Dedifferentiated amniotic fluid mesenchymal stem cell (primary cell): ENCODE results near the gene ABCA1.
"Not testable (repeated sequence)": the region's sequence is repeated elsewhere in the genome, so short reads cannot be mapped to it uniquely, and the experiment has no call there.

Experiments used
- DNase-seq: peaks from one replicate; pipeline ENCODE4 v3.0.0-alpha.2; 2016; ENCODE audit errors: extremely low spot score

ABCA1 gene

DNA sequence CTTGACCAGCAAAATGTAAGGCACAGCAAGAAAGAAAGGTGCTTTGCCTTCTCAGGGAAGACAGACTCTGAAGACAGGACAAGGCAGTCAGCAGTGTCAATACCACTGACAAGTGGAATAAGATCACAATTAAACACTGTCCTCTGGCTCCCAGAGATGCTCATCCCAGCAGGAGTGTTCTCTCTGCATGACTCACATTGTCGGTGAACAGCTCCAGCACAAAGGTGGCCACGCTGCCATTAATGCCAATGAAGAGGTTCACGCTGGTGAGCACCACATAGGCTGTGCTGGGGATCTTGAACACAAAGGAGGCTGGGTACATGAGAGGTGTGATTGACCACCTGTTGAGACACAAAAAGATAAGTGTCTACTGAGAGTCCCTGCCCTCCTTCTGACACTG is 132.1 kb downstream of the ABCA1 start:
- no peak for DNase-seq

DNA sequence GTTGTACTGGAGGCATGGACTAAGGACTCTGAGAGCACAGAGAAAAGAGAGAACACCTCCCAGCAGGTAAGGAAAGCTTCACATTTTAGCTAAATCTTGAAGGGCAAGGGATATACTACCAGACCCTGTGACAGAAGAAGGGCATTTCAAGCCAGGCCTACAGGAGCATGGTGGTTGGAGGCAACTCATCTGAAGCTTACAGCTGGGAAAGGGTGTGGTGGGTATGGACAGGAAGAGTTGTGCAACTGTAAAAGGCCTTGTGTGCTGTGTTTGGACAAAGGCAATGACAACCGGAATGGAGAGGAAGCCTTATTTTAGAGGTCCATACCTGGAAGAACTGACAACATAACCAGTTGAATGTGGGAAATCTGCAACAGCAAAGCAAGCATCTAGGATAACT is 132.9 kb downstream of the ABCA1 start:
- no peak for DNase-seq

DNA sequence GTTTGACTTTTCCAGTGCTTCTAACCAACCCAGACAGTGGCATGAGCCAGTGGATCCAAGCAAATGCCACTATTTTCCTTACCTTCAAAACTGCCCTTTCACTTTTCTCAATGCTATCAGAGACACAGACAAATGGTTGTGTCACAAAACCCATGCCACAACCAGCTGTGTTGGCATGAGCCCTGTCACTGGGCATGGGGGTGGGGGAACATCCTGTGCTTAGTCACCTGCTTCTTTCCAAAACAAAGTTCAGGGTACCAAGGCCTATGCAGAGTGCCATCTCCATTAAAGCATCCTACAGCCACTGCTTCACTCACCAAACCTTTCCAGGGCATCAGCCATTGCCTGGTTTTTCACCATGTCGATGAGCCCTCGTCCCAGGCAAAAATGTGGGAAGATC is 133.9 kb downstream of the ABCA1 start:
- DNase-seq: no peak

GRCh38 chr9:104788251-104788650 is 139.7 kb downstream of the ABCA1 start:
- no peak for DNase-seq

DNA sequence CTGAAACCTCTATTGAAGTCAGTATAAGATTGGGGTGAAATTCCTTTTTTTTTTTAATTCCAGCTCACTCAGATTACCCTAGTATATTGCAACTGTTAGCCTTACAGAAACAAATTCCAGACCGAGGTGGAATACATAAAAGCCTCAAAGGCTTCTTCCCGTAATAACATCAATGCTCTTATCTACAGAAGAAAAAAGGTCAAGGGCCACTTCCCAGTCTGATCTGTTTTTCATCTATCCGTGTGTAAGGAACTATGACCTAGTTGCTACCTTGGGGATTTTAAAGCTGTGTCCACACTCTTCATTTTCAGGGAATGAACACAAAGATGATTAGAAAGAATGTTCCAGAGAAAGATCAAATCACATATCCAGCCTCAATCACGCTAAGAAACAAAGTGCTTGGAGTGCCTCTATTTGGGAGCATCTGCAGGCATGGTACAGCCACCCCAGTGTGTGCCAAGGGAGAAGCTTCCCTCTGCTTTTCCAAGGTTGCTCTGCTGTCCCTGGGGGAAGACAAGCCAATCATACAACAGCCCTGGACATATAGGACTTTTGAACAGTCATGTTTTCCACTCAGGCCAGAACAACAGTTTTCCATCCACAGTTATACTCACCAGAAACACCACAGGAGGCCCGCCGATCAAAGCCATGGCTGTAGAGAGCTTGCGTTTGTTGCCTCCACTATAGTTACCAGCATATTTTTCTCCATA is 140.5 kb downstream of the ABCA1 start:
- DNase-seq: no peak

- DNase-seq: no peak
Observed at GRCh38 chr9:104786293-104786692, 141.7 kb downstream of the ABCA1 start.

GRCh38 chr9:104784098-104784497 is 143.9 kb downstream of the ABCA1 start:
- no peak for DNase-seq

- no peak for DNase-seq
Observed at GRCh38 chr9:104783588-104783987, 144.4 kb downstream of the ABCA1 start.

DNA sequence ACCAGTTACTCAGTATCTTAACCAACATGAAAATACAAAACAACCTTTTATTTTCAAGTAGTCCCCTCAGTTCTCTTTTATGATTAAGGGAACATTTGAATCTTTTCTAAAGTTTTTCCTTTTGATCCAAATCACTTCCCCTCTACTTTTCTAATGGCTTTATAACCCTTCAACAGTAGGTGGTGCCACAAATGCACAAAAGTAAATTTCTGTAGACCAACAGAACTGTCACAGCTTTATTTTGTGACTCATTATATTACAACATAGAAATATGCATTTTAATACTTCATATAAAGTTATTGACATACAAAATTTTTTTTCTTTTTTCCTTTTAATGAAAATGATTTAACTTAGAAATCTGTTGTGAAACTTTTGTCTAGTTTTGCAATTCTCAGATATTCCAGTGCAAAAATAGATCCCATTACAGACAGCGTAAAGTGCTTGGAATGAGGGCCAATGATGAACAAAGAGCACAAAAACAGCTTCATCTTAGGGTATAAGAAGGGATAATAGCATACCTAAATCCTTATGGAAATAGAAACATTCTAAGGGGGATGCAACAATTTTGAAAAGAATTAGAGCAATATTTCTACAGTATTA is 147.1 kb downstream of the ABCA1 start:
- peak; percentile 46 for DNase-seq

DNA sequence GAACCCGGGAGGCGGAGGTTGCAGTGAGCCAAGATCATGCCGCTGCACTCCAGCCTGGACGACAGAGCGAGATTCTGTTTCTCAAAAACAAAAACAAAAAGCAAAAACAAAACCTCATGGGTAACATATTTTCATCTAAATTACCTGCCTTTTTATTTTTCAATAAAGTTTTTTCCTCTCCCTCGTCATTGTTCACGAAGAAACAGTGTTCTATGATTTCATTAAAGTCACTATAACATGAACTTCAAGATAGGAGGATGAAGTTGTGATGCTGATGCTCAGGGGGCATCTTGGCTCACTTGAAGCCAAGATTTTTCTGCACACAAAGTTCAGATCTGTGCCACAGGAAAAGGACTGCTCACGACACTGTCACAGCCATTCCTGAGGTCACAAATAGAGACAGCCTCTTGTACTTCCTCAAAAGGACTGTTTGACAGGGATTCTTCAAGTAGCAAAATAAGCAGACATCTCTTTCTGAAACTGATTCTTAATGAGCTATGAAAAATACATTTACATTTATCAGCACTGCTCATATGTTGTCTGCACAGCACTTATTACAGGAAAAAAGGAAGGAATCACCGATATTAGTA is 147.9 kb downstream of the ABCA1 start:
- no peak for DNase-seq

- DNase-seq: no peak
Observed at GRCh38 chr9:104779334-104779733, 148.6 kb downstream of the ABCA1 start.

GRCh38 chr9:104778802-104779201 is 149.2 kb downstream of the ABCA1 start:
- DNase-seq: no peak

DNA sequence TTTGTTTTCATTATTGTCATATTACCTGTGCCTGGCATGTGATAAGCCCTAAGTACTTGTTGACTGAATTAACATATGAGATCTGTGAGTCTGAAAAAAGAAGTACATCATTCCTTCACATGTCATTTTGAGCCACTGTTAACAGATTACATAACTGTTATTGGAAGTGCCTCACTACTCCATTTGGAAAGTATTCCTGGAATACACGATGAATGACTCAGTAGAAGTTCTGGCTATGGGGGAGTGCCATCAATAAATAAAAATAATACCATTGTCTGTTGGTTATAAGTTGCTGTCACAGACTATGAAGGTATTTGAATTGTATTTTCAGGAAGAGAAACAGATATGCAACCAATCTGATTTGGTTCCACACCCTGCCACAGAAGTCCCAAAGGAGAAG is 151.2 kb downstream of the ABCA1 start:
- DNase-seq: no peak

GRCh38 chr9:104775976-104776375 is 152.0 kb downstream of the ABCA1 start:
- DNase-seq: no peak

DNA sequence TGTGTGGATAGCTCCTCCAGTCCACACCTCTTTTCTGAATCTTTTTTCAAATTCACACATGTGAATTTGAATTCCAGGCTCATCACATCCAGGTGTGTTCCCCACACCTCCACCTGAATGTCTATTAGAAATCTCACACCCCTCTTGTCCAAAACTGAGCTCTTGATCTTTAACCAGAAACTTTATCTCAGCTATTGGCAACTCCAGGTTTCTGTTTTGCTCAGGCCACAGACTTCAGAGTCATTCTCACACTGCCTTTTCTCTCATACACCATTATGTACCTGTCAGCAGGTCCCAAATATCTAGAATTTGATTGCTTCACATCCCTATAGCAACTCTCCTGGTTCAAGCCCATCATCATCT is 152.4 kb downstream of the ABCA1 start:
- no peak for DNase-seq

DNA sequence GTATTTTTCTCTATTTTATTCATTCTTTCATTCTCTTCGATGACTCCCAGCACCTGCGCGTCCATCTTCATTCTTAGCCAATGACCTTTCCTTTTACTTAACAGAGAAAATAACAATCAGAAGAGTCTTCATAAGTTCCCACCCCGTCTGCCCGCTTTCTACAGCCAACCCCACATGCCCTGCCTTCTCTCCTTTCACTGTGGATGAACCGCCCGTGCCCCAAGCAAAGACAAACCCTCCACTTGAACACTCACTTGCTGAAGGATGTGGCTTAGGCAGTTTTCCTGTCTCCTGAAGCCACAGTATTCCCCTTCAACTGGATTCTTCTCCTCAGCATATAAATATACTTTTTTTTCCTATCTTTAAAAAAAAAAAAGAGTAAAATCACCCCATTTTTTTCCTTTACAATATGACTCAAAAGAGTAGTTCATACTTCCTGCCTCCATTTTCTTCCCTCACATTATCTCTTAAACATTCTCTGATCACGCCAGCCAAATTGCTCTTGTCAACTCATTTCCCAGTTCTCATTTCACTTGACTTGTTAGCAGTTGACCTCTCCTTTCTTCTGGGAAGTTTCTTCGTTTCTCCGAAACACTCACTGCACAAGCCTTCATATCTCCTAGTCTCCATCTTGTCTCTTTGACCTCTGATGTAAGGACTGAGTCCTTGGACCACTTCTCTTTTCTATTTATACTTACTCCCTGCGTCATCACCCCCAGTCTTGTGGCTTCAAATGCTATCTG is 153.0 kb downstream of the ABCA1 start:
- DNase-seq: no peak

GRCh38 chr9:104774132-104774531 is 153.8 kb downstream of the ABCA1 start:
- DNase-seq: no peak

DNA sequence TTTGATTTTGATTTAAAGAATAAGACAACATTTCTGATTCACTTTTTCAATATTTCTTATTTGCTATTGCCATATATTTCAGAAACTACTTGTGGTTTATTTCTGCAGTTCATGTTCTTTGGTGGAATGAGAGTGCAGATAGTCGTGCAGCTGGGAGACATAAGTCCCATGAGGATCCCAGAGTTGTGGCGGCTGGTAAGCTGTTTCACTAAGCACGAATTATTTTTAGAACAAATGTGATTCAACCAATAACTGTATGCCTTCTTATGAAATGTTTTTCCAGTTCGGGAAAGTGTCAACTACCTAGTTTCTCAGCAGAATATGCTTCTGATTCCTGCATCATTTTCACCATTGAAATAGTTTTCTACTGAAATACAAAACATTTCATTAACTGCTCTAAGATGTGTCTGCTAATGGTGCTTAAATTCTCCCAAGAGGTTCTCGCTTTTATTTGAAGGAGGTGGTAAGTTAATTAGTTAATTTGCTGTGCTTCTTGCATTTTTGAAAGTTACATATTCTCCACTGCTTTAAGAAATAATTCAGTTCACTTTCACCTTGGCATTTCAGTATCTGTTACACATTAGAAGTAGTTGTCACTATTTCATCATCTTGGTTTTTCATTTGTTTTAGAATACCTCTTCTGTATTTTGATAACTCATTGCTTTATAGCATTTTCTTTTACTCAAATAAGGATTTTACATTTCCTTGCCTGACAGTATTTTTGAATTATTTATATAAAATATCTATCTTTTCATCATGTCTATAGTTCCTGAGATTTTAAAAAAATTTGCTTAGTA is 155.0 kb downstream of the ABCA1 start:
- no peak for DNase-seq

DNA sequence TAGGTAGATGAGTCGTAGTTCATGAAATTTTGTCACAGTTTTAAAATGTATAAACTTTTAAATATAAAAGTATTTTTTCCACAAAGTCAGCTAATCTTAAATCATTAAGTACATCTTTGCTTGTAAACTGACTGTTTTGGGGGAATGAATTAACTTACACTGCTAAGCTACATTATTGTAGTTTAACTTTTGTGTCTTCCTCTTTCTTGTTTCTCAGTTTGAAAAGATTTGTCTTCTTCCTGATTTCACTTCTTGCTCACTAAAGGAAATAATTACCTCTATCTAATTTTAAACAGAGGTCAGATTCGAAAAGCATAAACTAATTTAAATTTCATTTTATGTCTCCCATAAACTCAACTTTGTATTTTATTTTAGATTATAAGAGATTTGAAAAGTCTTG is 158.3 kb downstream of the ABCA1 start:
- DNase-seq: no peak

- not testable (repeated sequence) for DNase-seq
Observed at GRCh38 chr9:104769029-104769428, 158.9 kb downstream of the ABCA1 start.

DNA sequence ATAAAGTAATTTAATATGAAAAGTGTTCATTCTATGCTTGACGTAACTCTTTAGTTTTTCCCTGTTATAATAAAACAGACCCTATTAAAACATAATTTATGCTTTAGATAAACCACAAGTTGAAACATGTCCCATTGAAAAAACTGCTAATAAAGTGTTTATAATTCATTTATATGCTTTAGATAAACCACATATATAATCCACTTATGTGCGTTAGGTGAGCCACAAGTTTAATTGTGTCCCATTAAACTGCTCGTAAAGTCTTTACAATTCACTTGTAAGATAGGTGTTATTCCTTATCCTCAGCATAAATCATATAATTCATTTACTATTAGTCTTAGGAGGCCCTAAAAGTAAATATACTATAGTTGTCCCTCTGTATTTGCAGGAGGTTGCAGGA is 160.4 kb downstream of the ABCA1 start:
- DNase-seq: no peak

DNA sequence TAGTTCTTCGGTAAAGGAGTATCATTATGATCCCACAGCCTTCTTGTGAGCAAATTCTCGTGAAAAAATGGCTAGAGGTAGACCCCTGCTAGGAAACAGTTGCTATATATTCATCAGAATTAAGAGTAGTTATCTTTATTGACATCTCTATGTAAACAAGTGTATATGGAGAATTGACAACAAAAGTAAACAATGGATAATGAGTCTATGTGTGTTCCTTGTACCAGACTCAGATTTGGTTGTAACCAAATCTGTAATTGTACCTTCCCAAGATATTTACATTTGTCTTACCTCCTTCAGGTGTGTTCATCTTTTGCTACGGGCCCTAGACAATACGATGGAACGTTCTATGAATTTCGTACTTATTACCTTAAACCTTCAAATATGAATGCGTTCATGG is 161.9 kb downstream of the ABCA1 start:
- DNase-seq: no peak
